Measurements from ENCODE around the gene SLC6A6. TPM values are rescaled to one million over a fixed set of nuclear protein-coding genes. Genes with fewer than 3 reads are reported as not detected.

SLC6A6 gene
- total RNA-seq, 1 experiment from 2014 or later: 72.6 TPM

- no peak overlapping the region for H3K27ac ChIP-seq (ENCODE audit: insufficient read length, low read depth, low read length)
- Mint-ChIP-seq H3K9me3 (peaks cover 0 to 4% of the 10 kb centered on the region in 2 experiments; a peak in 1 of 5 replicates), H3K36me3 (ENCODE audit: insufficient read depth in 1 of 3, low read depth in 3 of 3) (peaks cover 21 to 39% (median 25%) of the 10 kb centered on the region in 3 experiments), H3K4me1 (peaks cover 36 to 48% of the 10 kb centered on the region in 2 experiments), H3K27ac (peak overlapping the region; percentile 42 to 79 (median 61); a peak in 4 of 7 replicates), H3K27me3 (ENCODE audit: low read depth) (peaks cover 4% of the 10 kb centered on the region; the same call in 1 of the 2 replicates), H3K4me3 (no peak overlapping the region; a peak in 1 of 5 replicates)
- no peaks in the 10 kb centered on the region for H4K20me1 ChIP-seq (ENCODE audit: control insufficient read depth, insufficient read depth, insufficient read length)
- H2AFZ ChIP-seq (ENCODE audit: low read length): no peak overlapping the region
- H4K91ac ChIP-seq (ENCODE audit: insufficient read length, low read depth, low read length): no peak overlapping the region
- H2BK20ac ChIP-seq (ENCODE audit: low read depth, low read length, poor library complexity, severe bottlenecking): no peak overlapping the region
- no peak overlapping the region for H3K4me2 ChIP-seq (ENCODE audit: insufficient read depth, insufficient read length, low read length)
- H3K79me2 ChIP-seq (ENCODE audit: insufficient read depth, low read length): peaks cover 44% of the 10 kb centered on the region; the same call in 1 of the 2 replicates
- no peak overlapping the region for H2BK15ac ChIP-seq (ENCODE audit: low read depth, low read length)
- no peak overlapping the region for H2BK120ac ChIP-seq (ENCODE audit: low read depth, low read length, poor library complexity, severe bottlenecking)
- H3K14ac ChIP-seq (ENCODE audit: insufficient read depth, low read length): no peak overlapping the region
- H4K5ac ChIP-seq (ENCODE audit: insufficient read length, low read depth, low read length): no peak overlapping the region
- H3K4ac ChIP-seq (ENCODE audit: low read depth, low read length): no peak overlapping the region
- H3K9ac ChIP-seq (ENCODE audit: extremely low read depth, insufficient read length, low read length): no peak overlapping the region
- DNase-seq: no peak
- H3K9me3 ChIP-seq (ENCODE audit: control insufficient read depth, low read depth, low read length): no peaks in the 10 kb centered on the region
- no peaks in the 10 kb centered on the region for H3K27me3 ChIP-seq (ENCODE audit: insufficient read depth, low read length)
- H3K4me1 ChIP-seq (ENCODE audit: insufficient read depth, low read length): peaks cover 6% of the 10 kb centered on the region; the same call in 1 of the 2 replicates
- H3K56ac ChIP-seq (ENCODE audit: insufficient read length, low read depth, low read length): no peak overlapping the region
- no peak overlapping the region for H3K18ac ChIP-seq (ENCODE audit: insufficient read length, low read depth, low read length)
- TF ChIP-seq, protein P1, sequence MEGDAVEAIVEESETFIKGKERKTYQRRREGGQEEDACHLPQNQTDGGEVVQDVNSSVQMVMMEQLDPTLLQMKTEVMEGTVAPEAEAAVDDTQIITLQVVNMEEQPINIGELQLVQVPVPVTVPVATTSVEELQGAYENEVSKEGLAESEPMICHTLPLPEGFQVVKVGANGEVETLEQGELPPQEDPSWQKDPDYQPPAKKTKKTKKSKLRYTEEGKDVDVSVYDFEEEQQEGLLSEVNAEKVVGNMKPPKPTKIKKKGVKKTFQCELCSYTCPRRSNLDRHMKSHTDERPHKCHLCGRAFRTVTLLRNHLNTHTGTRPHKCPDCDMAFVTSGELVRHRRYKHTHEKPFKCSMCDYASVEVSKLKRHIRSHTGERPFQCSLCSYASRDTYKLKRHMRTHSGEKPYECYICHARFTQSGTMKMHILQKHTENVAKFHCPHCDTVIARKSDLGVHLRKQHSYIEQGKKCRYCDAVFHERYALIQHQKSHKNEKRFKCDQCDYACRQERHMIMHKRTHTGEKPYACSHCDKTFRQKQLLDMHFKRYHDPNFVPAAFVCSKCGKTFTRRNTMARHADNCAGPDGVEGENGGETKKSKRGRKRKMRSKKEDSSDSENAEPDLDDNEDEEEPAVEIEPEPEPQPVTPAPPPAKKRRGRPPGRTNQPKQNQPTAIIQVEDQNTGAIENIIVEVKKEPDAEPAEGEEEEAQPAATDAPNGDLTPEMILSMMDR (conservative IDR thresholded peaks at IDR 0.05): no peak
- H2BK5ac ChIP-seq (ENCODE audit: insufficient read length, low read length): no peak overlapping the region
- H3K79me1 ChIP-seq (ENCODE audit: insufficient read depth, low read depth, low read length, poor library complexity, severe bottlenecking): peaks cover 15% of the 10 kb centered on the region
- H3T11ph ChIP-seq (ENCODE audit: low read length): no peak overlapping the region
- no peak overlapping the region for H3K23ac ChIP-seq (ENCODE audit: insufficient read length, low read depth, low read length)
- no peak overlapping the region for H4K8ac ChIP-seq (replicated peaks; ENCODE audit: insufficient read length, low read depth, low read length)
- no peak overlapping the region for H2BK12ac ChIP-seq (ENCODE audit: insufficient read length, low read depth, low read length)
- WGBS (ENCODE audit: extremely low coverage, insufficient read length, low lambda C conversion rate): no CpG with 5 or more reads among the region's 5 CpGs
- no peak overlapping the region for H2AK5ac ChIP-seq (ENCODE audit: insufficient read length, low read length)
- H3K23me2 ChIP-seq (ENCODE audit: insufficient read length, low read depth, low read length, poor library complexity, severe bottlenecking): peaks cover 11% of the 10 kb centered on the region
These were observed 3.9 kb downstream of the SLC6A6 start for GRCh38 chr3:14406336-14406735.

All from H9 (cell line).